Measurements from ENCODE around the gene MAP3K20. TPM values are rescaled to one million over a fixed set of nuclear protein-coding genes. Genes with fewer than 3 reads are reported as not detected.

Gene MAP3K20
- total and polyA plus RNA-seq, 2 donors (not counting 3 experiments of a cell fraction or from before 2014, with no cell fraction given) = 7.8 to 31.5 TPM

- peak overlapping the region; percentile 70 for H3K27ac ChIP-seq (ENCODE audit: insufficient read depth, low read depth, low read length)
Measured at GRCh38 chr2:173048897-173049661, 26.6 kb upstream of the MAP3K20 start.

More at GRCh38 chr2:173048897-173049661, 26.6 kb upstream of the MAP3K20 start:
- H3K9ac ChIP-seq (replicated peaks; ENCODE audit: extremely low read depth, insufficient read depth, low read length) = peak overlapping the region; percentile 14
- no TSS peak for BruUV-seq (replicated peaks)
- H3K36me3 ChIP-seq (ENCODE audit: control insufficient read depth in 2 of 2, extremely low read depth in 1 of 2, insufficient read depth in 2 of 2, low read length in 2 of 2) = peaks cover 0 to 3% of the 10 kb centered on the region in 2 experiments
- POLR2A ChIA-PET = no interaction called here
- FAIRE-seq (peak; percentile 92), DNase-seq (ENCODE audit: low read depth, low spot score) (peak; percentile 91)
- no peaks in the 10 kb centered on the region for H4K20me1 ChIP-seq (replicated peaks; ENCODE audit: control insufficient read depth, extremely low read depth, insufficient read depth, low read length)
- H3K4me2 ChIP-seq (ENCODE audit: insufficient read depth, low read length) = peak overlapping the region; percentile 71
- H3K27me3 ChIP-seq (ENCODE audit: control insufficient read depth in 2 of 2, insufficient read depth in 2 of 2, low read length in 2 of 2) = no peaks in the 10 kb centered on the region
- CTCF ChIA-PET = interaction anchor here (0.6 to 3.3 kb wide), 6 partner anchors 8 to 160 kb away, joined by 3 to 12 read pairs (median 4); partner anchors contain the start of gene MAP3K20
- no peaks in the 10 kb centered on the region for H3K79me2 ChIP-seq (ENCODE audit: control insufficient read depth, insufficient read depth, low read length)
- TF ChIP-seq GATA2 (IDR thresholded peaks at IDR 0.05; ENCODE audit: insufficient read depth, insufficient read length, low read depth, low read length) = peak; percentile 36
- TF ChIP-seq JUN (IDR thresholded peaks at IDR 0.05; ENCODE audit: borderline replicate concordance, insufficient read depth, insufficient read length, low read depth) = peak; percentile 99
- TF ChIP-seq EZH2 (IDR thresholded peaks at IDR 0.05; ENCODE audit: borderline replicate concordance, low read depth, low read length, severe bottlenecking) = no peak
- TF ChIP-seq POLR2A (IDR thresholded peaks at IDR 0.05; ENCODE audit: low read depth, low read length) = no peak
- peak; percentile 96 for TF ChIP-seq FOS (IDR thresholded peaks at IDR 0.05; ENCODE audit: borderline replicate concordance, insufficient read depth, low read length)
- TF ChIP-seq MAX (IDR thresholded peaks at IDR 0.05; ENCODE audit: insufficient read depth, insufficient read length) = no peak
- peak; percentile 29 for TF ChIP-seq POLR2AphosphoS5 (IDR thresholded peaks at IDR 0.05; ENCODE audit: insufficient read depth, low read depth, low read length)
- TF ChIP-seq MYC (IDR thresholded peaks at IDR 0.05; ENCODE audit: low read depth, low read length) = no peak
- no peak for TF ChIP-seq CTCF (IDR thresholded peaks at IDR 0.05; ENCODE audit: extremely low read depth in 1 of 2, insufficient read depth in 1 of 2, low read depth in 1 of 2, low read length in 2 of 2)
- no peaks in the 10 kb centered on the region for H3K9me1 ChIP-seq (replicated peaks; ENCODE audit: control insufficient read depth, extremely low read depth, insufficient read depth, low read length)
- peaks cover 18% of the 10 kb centered on the region for H3K4me1 ChIP-seq (ENCODE audit: control insufficient read depth, extremely low read depth, insufficient read depth, low read length)
- no peak overlapping the region for H2AFZ ChIP-seq (ENCODE audit: low read depth, low read length)
- dilution Hi-C loops (cut with MboI; ENCODE audit: extremely low pct_ligation_motif_present, low sequenced_read_pairs) (no loop called here), intact Hi-C loops (cut with micrococcal nuclease) (loop anchor here (1.0 kb wide), 2 partner anchors 22 to 28 kb away; no protein-coding TSS in a partner anchor)
- H3K4me3 ChIP-seq (replicated peaks in 1 of 3; ENCODE audit: insufficient read depth in 1 of 3, low read depth in 1 of 3, low read length in 3 of 3) = peak overlapping the region in 1 of 3 experiments; percentile 1
- no peaks in the 10 kb centered on the region for H3K9me3 ChIP-seq (replicated peaks; ENCODE audit: control insufficient read depth, insufficient read depth, low read length)
